Stomach (tissue), 9 donors: ENCODE results near the gene STIM2. TPM values are rescaled to one million over a fixed set of nuclear protein-coding genes. Genes with fewer than 3 reads are reported as not detected.
"Not testable (repeated sequence)": the region's sequence is repeated elsewhere in the genome, so short reads cannot be mapped to it uniquely, and the experiment has no call there.

Experiments
- DNase-seq, 2 donors: peaks; one replicate each; pipeline versions ENCODE4 v3.0.0 to v3.0.0-alpha.2; 2013 to 2019
- H3K27ac ChIP-seq, 5 donors: fragments of 200-600 bp in 4 of 5; sonication (generic) in 4 of 5; one replicate each; pipeline ENCODE4 v1.5.1; 2013 to 2019; ENCODE audit warnings: mild to moderate bottlenecking in 1 of 5, moderate library complexity in 1 of 5
- H3K27me3 ChIP-seq, 3 donors: fragments of 200-600 bp; sonication (generic); one replicate each; pipeline ENCODE4 v1.5.1; 2017 to 2019; ENCODE audit warnings: mixed run types in 1 of 3
- H3K36me3 ChIP-seq, 4 donors: fragments of 200-600 bp; sonication (generic); 1 replicate in 3 of 4; 2 replicates in 1 of 4; pipeline ENCODE4 v1.5.1; 2016 to 2019
- H3K4me1 ChIP-seq, 4 donors: fragments of 200-600 bp; sonication (generic); one replicate each; pipeline ENCODE4 v1.5.1; 2016 to 2019
- H3K4me3 ChIP-seq, 4 donors: fragments of 200-600 bp; sonication (generic) in 3 of 4; one replicate each; pipeline ENCODE4 v1.5.1; 2016 to 2019; ENCODE audit warnings: mild to moderate bottlenecking in 1 of 4
- H3K9me3 ChIP-seq, 4 donors: fragments of 200-600 bp; sonication (generic); one replicate each; pipeline ENCODE4 v1.5.1; 2016 to 2019
- EP300 ChIP-seq: sonication (generic); formaldehyde crosslinking; IDR thresholded peaks from one replicate; pipeline ENCODE4 v1.6.1; 2017; ENCODE audit warnings: antibody characterized with exemption
- POLR2A ChIP-seq, 4 donors: fragments of 450-650 bp; IDR thresholded peaks; one replicate each; pipeline ENCODE4 v1.6.1; 2016; ENCODE audit warnings: antibody characterized with exemption in 4 of 4, control low read depth in 2 of 4, mild to moderate bottlenecking in 1 of 4, moderate library complexity in 1 of 4
- POLR2AphosphoS5 ChIP-seq, 3 donors: sonication (generic); formaldehyde crosslinking; IDR thresholded peaks; one replicate each; pipeline ENCODE4 v1.6.1; 2016; ENCODE audit warnings: antibody characterized with exemption in 3 of 3
- WGBS, 5 donors: extraction: QIAGEN DNeasy Blood & Tissue Kit in 3 of 5; methylation state at CpG; one replicate each; pipeline versions ENCODE4 v1.1.5 to v1.1.7; 2013 to 2018; 5-methylcytosine and 5-hydroxymethylcytosine counted together
- intact Hi-C: fragments of 100-400 bp; cut with DNase I; formaldehyde crosslinking; loops from one replicate; pipeline ENCODE4 v1.15.1; 2023; ENCODE audit warnings: low total_unique reads
- polyA plus RNA-seq, 3 donors: library from polyadenylated mRNA; stranded (reverse); fragments of 200-250 nt; gene quantifications; one replicate each; pipeline ENCODE4 v1.2.3, GENCODE V29; 2013
- total RNA-seq, 5 donors: library from RNA; depleted of rRNA; stranded (reverse); fragments of >200 nt; gene quantifications; one replicate each; pipeline versions ENCODE4 v1.1.0 to v1.2.3, GENCODE V29; 2014 to 2016
- TF ChIP-seq, protein P1 (sequence below), 7 experiments: fragments of 450-650 bp in 4 of 7; fragments of 200-600 bp in 3 of 7; sonication (generic) in 3 of 7; IDR thresholded peaks; one replicate each; pipeline ENCODE4 v1.5.1; 2016 to 2019; ENCODE audit warnings: antibody characterized with exemption in 7 of 7, control low read depth in 2 of 7, mild to moderate bottlenecking in 1 of 7
- donor health status: healthy with polysubstance abuse.
- donor health status: Bipolar disorder and iron deficiency.
- donor health status: healthy.

The STIM2 gene
- total and polyA plus RNA-seq, 8 donors, result 4.4 to 32.7 (median 21.7) TPM

DNA sequence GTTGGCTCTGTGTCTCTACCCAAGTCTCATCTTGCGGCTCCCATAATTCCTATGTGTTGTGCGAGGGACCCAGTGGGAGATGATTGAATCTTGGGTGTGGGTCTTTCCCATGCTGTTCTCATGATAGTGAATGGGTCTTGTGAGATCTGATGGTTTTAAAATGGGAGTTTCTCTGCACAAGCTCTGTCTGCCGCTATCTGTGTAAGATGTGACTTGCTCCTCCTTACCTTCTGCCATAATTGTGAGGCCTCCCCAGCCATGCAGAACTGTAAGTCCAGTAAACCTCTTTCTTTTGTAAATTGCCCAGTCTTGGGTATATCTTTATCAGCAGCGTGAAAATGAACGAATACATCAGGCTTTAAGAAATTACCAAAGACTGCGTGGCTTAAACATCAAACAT lies 31.2 kb downstream of the STIM2 start:
- TF ChIP-seq POLR2AphosphoS5 (IDR thresholded peaks at IDR 0.05) (no peak), EP300 (no peak), POLR2A (IDR thresholded peaks at IDR 0.05) (no peak)
- TF ChIP-seq, protein P1, sequence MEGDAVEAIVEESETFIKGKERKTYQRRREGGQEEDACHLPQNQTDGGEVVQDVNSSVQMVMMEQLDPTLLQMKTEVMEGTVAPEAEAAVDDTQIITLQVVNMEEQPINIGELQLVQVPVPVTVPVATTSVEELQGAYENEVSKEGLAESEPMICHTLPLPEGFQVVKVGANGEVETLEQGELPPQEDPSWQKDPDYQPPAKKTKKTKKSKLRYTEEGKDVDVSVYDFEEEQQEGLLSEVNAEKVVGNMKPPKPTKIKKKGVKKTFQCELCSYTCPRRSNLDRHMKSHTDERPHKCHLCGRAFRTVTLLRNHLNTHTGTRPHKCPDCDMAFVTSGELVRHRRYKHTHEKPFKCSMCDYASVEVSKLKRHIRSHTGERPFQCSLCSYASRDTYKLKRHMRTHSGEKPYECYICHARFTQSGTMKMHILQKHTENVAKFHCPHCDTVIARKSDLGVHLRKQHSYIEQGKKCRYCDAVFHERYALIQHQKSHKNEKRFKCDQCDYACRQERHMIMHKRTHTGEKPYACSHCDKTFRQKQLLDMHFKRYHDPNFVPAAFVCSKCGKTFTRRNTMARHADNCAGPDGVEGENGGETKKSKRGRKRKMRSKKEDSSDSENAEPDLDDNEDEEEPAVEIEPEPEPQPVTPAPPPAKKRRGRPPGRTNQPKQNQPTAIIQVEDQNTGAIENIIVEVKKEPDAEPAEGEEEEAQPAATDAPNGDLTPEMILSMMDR (IDR thresholded peaks at IDR 0.05), result no peak
- Histone ChIP-seq H3K27me3 (no peaks in the 10 kb centered on the region), H3K9me3 (no peaks in the 10 kb centered on the region), H3K36me3 (no peaks in the 10 kb centered on the region), H3K4me3 (no peak overlapping the region), H3K27ac (no peak overlapping the region), H3K4me1 (peaks cover 0 to 21% (median 7%) of the 10 kb centered on the region in 4 donors)
- no peak for DNase-seq
- intact Hi-C loops, result no loop called here
- 93 to 98% (median 97%) methylated on average over 6 of the region's 6 CpGs for WGBS, 5 donors

DNA sequence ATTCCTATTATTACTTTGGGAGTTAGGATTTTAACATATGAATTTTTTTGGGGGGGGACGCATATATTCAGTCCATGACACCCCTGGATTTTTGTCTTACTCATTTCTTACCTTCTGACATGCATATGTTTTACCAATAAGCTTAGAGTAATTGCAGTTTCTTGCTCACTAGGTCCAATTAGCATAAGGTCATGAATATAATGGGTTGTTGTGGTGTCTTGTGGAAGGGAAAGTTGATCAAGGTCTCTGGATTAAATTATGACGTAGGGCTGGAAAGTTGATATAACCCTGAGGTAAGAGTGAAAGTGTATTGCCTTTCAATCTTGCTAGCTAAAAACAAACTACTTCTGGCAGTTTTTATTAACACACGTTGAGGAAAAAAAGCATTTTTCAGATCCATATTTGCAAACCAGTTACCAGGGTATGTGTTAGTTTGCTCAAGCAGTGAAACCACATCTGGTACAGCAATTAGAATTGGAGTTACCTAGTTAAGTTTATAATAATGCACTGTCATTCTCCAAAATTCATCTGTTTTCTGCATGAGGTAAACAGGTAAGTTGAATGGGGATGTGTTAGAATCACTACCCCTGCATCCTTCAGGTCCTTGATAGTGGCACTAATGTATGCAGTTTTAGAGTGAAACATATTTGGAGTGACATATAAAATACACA lies 32.0 kb downstream of the STIM2 start:
- Histone ChIP-seq H3K9me3 (no peaks in the 10 kb centered on the region), H3K4me1 (peaks cover 0 to 19% (median 4%) of the 10 kb centered on the region in 4 donors), H3K4me3 (no peak overlapping the region), H3K27me3 (no peaks in the 10 kb centered on the region), H3K36me3 (no peaks in the 10 kb centered on the region), H3K27ac (no peak overlapping the region)
- intact Hi-C loops, result no loop called here
- DNase-seq, result no peak
- WGBS, 5 donors, result 75 to 86% (median 85%) methylated on average over 3 of the region's 3 CpGs
- TF ChIP-seq POLR2AphosphoS5 (IDR thresholded peaks at IDR 0.05) (no peak), POLR2A (IDR thresholded peaks at IDR 0.05) (no peak), EP300 (no peak)
- TF ChIP-seq, protein P1 (IDR thresholded peaks at IDR 0.05), result no peak

DNA sequence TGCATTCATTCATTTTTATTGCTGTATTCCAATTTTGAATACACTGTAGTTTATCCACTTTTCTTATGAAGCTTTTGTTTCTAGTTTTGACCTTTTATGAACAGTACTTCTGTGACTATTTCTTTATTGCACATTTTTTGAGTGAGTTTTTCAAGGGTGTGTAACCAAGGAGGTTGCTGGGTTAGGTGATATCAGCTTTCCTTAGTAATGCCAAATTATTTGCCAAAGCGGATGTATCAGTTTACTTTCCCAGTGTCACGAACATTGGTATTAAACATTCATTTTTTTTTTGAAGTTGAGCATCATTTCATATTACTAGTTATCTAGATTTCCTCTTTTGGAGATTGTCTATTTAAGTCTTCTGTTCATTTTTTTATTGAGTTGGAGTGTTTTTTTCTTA lies 32.9 kb downstream of the STIM2 start:
- no peak for DNase-seq
- H3K4me1 ChIP-seq, result peaks cover 0 to 19% (median 4%) of the 10 kb centered on the region in 4 donors
- TF ChIP-seq, protein P1 (IDR thresholded peaks at IDR 0.05), result no peak
- TF ChIP-seq EP300, result no peak
- no peak for TF ChIP-seq POLR2A (IDR thresholded peaks at IDR 0.05)
- no peak for TF ChIP-seq POLR2AphosphoS5 (IDR thresholded peaks at IDR 0.05)
- no peak overlapping the region for H3K27ac ChIP-seq
- no peak overlapping the region for H3K4me3 ChIP-seq
- WGBS, 5 donors, result 35 to 63% (median 43%) methylated on average over 2 of the region's 2 CpGs
- intact Hi-C loops, result no loop called here
- no peaks in the 10 kb centered on the region for H3K36me3 ChIP-seq
- H3K9me3 ChIP-seq, result no peaks in the 10 kb centered on the region
- no peaks in the 10 kb centered on the region for H3K27me3 ChIP-seq

DNA sequence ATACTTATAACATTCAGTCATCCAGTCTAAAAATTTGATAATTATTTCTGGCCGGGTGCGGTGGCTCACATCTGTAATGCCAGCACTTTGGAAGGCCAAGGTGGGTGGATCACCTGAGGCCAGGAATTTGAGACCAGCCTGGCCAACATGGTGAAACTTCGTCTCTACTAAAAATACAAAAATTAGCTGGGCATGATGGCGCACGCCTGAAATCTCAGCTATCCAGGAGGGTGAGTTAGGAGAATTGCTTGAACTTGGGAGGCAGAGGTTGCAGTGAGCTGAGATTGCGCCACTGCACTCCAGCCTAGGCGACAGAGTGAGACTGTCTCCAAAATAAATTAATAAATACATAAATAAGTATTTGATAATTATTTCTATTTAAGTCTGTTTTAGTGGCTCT lies 34.2 kb downstream of the STIM2 start:
- intact Hi-C loops, H3K27me3 ChIP-seq, H3K9me3 ChIP-seq, H3K4me3 ChIP-seq, DNase-seq, H3K36me3 ChIP-seq, H3K27ac ChIP-seq: not testable (repeated sequence)
- H3K4me1 ChIP-seq, result peaks cover 0 to 21% (median 8%) of the 10 kb centered on the region in 4 donors
- 95 to 98% (median 96%) methylated on average over 7 of the region's 7 CpGs for WGBS, 5 donors

DNA sequence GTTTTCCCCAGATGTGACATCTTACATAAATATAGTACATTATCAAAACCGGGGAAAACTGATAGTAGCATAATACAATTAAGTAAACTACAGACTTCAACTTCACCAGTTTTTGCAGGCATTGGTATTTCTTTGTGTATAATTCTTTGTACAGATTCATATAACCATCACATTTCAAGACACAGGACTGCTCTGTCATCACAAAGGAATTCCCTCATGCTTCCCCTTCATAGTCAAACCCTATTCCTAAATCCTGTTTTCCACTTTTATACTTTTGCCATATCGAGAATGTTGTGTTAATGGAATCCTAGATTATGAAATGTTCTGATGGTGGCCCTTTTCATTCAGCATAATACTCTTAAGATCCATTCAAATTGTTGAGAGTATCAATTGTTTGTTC lies 36.0 kb downstream of the STIM2 start:
- intact Hi-C loops, result no loop called here
- Histone ChIP-seq H3K36me3 (no peaks in the 10 kb centered on the region), H3K4me1 (peaks cover 0 to 32% (median 16%) of the 10 kb centered on the region in 4 donors), H3K9me3 (no peaks in the 10 kb centered on the region), H3K27me3 (no peaks in the 10 kb centered on the region), H3K4me3 (no peak overlapping the region), H3K27ac (no peak overlapping the region)
- DNase-seq, result no peak
- TF ChIP-seq EP300 (no peak), POLR2AphosphoS5 (IDR thresholded peaks at IDR 0.05) (no peak), POLR2A (IDR thresholded peaks at IDR 0.05) (no peak)
- TF ChIP-seq, protein P1 (IDR thresholded peaks at IDR 0.05), result no peak
- 56 to 73% (median 63%) methylated on average over 2 of the region's 2 CpGs for WGBS, 5 donors
